AML-193 (cell line): ENCODE results near the gene COX14.
"Not testable (repeated sequence)": the region's sequence is repeated elsewhere in the genome, so short reads cannot be mapped to it uniquely, and the experiment has no call there.

Source experiments
- DNase-seq, 2 experiments: peaks; one replicate each; lab custom pipeline; 2025; lab: John Stamatoyannopoulos, UW

Gene COX14

GRCh38 chr12:50107416-50108268 is 4.4 kb upstream of the COX14 start:
- DNase-seq = no peak

- no peak for DNase-seq
Observed at GRCh38 chr12:50109319-50109718, 2.7 kb upstream of the COX14 start.

DNA sequence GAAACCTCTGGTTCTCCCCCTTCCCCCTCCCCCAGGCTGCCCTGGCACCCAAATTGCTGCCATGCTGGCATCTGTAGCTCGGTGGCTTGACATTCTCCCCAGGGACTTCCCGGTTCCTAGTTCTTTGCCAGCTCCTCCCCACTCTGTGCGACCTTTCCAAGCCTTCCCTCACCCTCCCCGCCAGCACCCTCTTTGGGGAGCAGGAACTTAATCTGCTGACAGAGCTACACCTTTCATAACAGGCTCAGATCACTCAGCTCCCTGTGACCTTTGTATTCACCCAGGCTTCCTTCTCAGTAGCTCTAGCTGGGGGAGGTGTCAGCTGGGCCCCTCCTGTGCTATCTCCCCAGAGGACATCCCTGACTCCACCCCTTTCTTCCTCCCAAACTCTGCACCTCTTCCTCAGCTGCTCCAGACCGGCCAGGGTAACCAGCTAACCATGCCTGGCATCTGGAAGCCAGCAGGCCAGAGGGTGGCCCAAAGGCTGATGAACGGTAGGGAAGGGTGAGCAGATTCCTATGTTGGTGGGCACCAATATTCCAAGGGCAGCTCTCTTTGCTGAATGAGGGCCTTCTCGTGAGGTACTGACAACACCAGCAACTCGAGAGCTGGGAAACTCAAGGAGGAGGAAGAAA is 1.8 kb upstream of the COX14 start:
- DNase-seq = no peak

GRCh38 chr12:50110762-50111351 is 1.2 kb upstream of the COX14 start:
- DNase-seq = no peak

DNA sequence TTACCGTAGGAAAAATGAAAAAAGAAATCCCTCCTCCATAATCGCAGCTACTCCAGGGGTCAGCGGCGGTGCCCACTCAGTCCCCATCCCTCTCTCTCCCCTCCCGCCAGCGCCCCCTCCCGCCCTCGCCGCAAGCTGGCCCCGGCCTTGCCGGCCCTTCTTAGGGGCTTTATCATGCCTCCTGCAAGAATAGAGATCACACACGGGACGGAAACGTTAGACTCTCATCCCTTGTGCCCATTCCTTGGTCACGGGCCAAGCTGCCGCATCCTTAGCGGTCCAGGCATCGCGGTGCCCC is 692 bp upstream of the COX14 start:
- DNase-seq = no peak

DNA sequence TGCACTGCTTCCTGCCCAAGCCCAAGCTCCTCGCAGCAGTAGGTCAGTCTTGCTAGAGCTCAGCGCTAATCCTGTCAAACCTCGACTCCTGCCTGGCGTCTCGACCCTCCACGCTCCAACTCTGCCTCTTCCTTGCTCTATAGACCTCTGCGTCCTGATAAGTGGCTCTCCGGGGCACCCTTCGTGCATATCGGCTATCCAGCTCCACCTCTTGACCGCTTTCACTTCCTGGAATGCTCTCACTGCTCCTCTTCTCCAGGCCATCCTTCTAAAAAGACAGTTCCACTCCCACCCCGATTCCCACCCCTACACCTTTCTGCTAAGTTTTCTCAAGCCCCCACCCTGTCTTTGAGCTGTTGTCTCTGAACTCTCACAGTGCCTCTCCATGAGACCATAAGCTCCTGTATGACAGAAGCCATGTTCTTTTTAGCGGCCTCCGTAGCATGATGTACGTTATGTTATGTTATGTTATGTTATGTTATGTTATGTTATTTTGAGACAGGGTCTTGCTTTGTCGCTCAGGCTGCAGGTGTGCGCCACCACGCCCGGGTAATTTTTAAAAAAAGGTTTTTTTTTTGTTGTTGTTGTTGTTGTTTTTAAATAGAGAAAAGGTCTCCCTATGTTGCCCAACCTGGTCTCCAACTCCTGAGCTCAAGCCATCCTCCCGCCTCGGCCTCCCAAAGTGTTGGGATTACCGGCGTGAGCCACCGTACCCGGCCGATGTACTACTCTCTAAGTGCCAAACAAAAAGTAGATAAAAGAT is 601 bp downstream of the COX14 start:
- peak; percentile 23 to 34 for DNase-seq

- no peak for DNase-seq
Observed at GRCh38 chr12:50117057-50117622, 5.1 kb downstream of the COX14 start.

GRCh38 chr12:50119387-50119786 is 7.4 kb downstream of the COX14 start:
- no peak for DNase-seq

DNA sequence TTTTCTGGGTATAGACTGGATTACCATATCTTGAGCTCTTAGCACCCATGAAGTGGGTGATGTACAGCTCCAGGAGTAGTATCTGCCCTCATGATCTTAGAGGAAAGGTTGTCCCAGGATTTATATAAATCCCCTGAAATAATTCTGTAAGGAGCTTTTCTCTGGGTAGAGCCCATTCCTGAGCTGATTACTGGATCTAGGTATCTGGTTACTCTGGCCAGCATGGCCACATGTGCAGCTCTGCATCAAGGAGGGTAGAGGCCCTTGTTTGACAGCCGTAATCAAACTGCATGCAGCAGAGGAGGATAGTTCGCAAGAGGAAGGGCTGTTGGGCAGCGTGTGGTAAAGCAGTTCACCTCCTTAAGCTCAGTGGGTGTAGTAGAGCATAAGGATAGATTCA is 8.5 kb downstream of the COX14 start:
- DNase-seq = no peak

DNA sequence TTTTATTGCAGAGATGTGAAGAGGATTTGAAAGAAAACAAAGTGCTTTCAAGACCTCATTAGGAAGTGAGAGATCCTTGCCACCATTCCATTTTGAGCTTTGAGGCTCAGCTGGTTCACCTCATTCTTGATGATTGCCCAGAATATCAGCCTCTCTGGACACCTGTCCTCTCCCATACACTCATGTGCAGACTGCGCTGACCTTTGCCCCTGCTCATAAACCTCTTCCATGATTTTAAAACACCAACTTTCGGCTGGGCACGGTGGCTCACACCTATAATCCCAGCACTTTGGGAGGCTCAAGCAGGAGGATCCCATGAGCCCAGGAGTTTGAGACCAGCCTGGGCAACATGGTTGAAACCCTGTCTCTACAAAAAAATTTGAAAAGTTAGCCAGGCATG is 8.9 kb downstream of the COX14 start:
- DNase-seq = no peak

DNA sequence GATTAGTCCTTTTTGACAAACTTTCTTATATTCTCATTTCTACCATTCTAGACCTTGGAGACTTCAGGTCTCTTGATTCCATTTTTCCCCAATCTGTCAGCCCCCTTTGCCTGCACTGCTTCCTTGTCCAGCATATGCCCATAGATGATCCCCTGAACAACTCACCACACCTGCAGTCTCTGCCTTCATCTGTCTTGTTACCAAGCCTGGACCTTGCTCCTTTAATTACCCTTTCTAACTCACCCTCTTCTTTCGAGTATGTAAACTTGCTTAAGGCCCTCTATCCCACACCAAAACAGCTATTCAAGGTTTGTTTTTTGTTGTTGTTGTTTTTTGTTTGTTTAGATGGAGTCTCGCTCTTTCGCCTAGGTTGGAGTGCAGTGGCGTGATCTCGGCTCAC is 9.6 kb downstream of the COX14 start:
- DNase-seq = no peak

DNA sequence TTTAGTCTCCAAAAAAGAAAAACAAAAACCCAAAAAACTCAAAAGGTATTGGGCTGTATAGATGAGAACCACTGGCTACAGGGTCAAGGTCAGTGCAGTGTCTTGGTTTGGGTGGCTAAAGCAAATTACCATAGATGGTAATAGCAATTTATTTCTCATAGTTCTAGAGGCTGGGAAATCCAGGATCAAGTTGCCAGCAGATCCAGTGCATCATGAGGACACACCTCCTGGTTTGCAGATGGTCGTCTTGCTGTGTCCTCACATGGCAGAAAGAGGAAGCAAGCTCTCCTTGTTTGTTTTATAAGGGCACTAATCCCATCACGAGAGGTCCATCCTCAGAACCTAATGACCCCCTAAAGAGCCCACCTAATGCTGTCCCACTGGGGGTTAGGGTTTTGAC is 11.2 kb downstream of the COX14 start:
- no peak for DNase-seq

- DNase-seq = no peak
Observed at GRCh38 chr12:50127546-50127945, 15.5 kb downstream of the COX14 start.

- DNase-seq = peak in 1 of 2 experiments; percentile 2
Observed at GRCh38 chr12:50129290-50129689, 17.3 kb downstream of the COX14 start.

DNA sequence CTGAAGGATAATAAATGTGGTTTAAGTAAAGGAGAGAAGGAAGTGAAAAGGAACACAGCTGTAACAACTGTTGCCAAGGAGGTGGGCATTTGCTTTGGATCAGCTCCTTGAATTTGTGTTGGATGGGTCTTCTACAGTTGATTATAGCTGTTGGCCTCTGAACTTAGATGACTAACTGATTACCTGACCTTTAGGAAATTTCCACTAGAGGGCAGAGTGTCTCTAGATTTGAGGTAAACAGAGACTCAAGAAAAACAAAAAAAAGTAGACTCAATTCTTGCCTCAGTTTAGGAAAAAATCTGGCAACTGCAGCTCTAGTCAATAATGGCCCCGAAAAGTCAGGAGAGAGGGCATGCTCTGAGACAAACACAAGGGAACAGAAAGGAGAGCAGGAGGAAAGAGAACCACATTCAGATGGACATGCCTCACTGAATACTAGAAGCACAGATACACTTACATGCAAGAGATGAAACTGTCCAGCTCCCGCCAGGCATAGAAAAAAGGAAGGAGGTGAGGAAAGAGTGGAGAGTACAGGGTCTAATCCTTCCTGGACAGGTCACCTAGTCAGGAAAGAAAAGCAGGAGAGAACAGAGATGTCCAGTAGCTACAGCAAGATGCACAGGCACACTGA is 20.6 kb downstream of the COX14 start:
- peak; percentile 11 to 14 for DNase-seq

DNA sequence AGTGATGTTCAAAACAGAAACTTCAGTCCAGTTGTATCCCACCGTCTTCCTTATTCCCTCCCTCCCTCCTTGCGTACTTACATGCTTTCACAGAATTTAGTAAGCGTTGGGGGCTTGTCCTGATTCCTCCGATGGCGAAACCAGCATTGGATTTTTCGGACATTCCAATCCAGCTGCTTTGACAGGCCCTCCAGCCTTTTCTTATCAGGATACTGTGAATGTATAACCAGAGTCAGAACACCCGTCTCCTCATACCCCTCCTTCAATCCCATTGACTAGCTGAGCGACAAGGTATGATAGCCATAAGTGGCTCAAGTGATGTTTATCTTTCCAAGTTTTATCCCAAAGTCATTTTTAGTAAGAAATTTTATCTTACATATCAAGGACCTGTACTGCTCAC is 31.0 kb downstream of the COX14 start:
- no peak for DNase-seq

DNA sequence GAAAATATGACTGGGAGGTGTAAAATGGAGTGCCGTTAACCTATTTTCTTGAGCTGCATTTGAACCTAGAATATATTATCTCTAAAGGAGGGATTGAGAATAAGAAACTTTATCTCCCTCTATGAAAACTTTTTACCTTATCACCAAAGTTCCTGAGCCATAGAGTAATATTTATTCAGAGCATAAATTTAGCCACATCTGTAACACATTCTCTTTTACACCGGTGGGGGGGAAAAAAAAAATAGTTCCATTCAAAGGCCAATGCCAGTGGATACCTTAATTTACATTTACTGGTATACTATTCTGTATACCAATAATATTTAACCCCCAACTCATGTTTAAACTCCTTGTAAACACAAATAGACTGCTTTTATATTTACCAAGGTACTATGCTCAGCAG is 33.4 kb downstream of the COX14 start:
- DNase-seq = no peak

- DNase-seq = no peak
Observed at GRCh38 chr12:50147281-50147680, 35.2 kb downstream of the COX14 start.

DNA sequence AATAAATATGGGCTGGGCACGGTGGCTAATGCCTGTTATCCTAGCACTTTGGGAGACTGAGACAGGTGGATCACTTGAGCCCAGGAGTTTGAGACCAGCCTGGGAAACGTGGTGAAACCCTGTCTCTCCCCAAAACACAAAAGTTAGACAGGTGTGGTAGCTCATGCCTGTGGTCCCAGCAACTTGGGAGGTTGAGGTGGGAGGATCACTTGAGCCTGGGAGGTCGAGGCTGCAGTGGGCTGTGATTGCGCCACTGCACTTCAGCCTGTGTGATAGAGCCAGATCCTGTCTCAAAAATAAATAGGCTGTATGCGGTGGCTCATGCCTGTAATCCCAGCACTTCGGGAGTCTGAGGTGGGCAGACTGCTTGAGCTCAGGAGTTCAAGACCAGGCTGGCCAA is 36.0 kb downstream of the COX14 start:
- not testable (repeated sequence) for DNase-seq

DNA sequence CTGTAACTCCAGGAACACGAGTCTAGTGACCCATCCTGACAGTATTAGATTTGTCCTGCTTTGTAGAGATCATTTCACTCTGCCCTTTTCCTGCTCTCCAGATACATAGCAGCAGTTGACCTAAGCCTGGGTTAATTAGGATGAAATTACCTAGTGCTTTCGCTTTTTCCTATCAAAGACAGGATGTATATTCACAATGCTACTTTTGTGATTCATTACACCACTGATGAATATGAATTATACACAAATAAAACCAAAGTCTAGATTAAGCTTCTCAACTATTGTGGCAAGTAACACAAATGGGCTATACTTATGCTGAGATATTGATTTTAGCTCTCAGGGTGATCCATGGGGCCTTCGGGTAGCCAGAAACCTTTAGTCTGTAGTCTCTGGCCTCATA is 37.3 kb downstream of the COX14 start:
- DNase-seq = no peak

- DNase-seq = no peak
Observed at GRCh38 chr12:50151047-50151687, 39.1 kb downstream of the COX14 start.
